Esophagus squamous epithelium (tissue), 5 donors: ENCODE data around the gene C4BPB. TPM values are rescaled to one million over a fixed set of nuclear protein-coding genes. Genes with fewer than 3 reads are reported as not detected.

Source experiments
- DNase-seq: peaks from one replicate; lab custom pipeline; 2025; lab: John Stamatoyannopoulos, UW
- H3K27ac ChIP-seq, 4 donors: fragments of 200-600 bp; sonication (generic); one replicate each; pipeline ENCODE4 v1.5.1; 2016 to 2019; ENCODE audit warnings: mild to moderate bottlenecking in 1 of 4
- H3K27me3 ChIP-seq, 4 donors: fragments of 200-600 bp; sonication (generic); 1 replicate in 3 of 4; 2 replicates in 1 of 4; pipeline versions ENCODE4 v1.5.1 to v1.6.0; 2017 to 2021; ENCODE audit warnings: antibody characterized with exemption in 1 of 4
- H3K36me3 ChIP-seq, 3 donors: fragments of 200-600 bp; sonication (generic); one replicate each; pipeline ENCODE4 v1.5.1; 2016 to 2019
- H3K4me1 ChIP-seq, 3 donors: fragments of 200-600 bp; sonication (generic); one replicate each; pipeline ENCODE4 v1.5.1; 2017 to 2019
- H3K4me3 ChIP-seq, 4 donors: fragments of 200-600 bp; sonication (generic); 1 replicate in 3 of 4; 2 replicates in 1 of 4; pipeline ENCODE4 v1.5.1; 2016 to 2019; ENCODE audit warnings: mild to moderate bottlenecking in 2 of 4, moderate library complexity in 1 of 4
- H3K9me3 ChIP-seq, 3 donors: fragments of 200-600 bp; sonication (generic); one replicate each; pipeline ENCODE4 v1.5.1; 2016 to 2019
- CTCF ChIP-seq, 6 experiments: fragments of 450-650 bp in 4 of 6; fragments of 200-600 bp in 2 of 6; sonication (generic) in 2 of 6; IDR thresholded peaks; one replicate each; pipeline ENCODE4 v1.5.1; 2016 to 2019; ENCODE audit warnings: antibody characterized with exemption in 6 of 6, mild to moderate bottlenecking in 4 of 6, moderate library complexity in 4 of 6
- POLR2A ChIP-seq, 4 donors: fragments of 450-650 bp; IDR thresholded peaks; one replicate each; pipeline ENCODE4 v1.6.1; 2017; ENCODE audit warnings: antibody characterized with exemption in 4 of 4, mild to moderate bottlenecking in 4 of 4, moderate library complexity in 3 of 4
- WGBS, 2 donors: methylation state at CpG; one replicate each; pipeline ENCODE4 v1.1.5; 2018; 5-methylcytosine and 5-hydroxymethylcytosine counted together
- intact Hi-C: fragments of 100-400 bp; cut with DNase I; formaldehyde crosslinking; loops from one replicate; pipeline ENCODE4 v1.15.0; 2022
- total RNA-seq, 4 donors: library from RNA; depleted of rRNA; stranded (reverse); fragments of >200 nt; gene quantifications; one replicate each; pipeline ENCODE4 v1.1.0, GENCODE V29; 2016
- donor health status: DM: yes; HTN: yes; CAD: no.

Gene C4BPB
- total RNA-seq, 4 donors from 2014 or later, result 0.38 TPM; not detected in 3

GRCh38 chr1:207102659-207103058 lies 14.0 kb downstream of the C4BPB start:
- H3K4me1 ChIP-seq, result no peaks in the 10 kb centered on the region
- no peak overlapping the region for H3K4me3 ChIP-seq
- no peaks in the 10 kb centered on the region for H3K27me3 ChIP-seq
- WGBS, 2 donors, result 67 to 78% methylated on average over 1 of the region's 1 CpG
- H3K36me3 ChIP-seq, result no peaks in the 10 kb centered on the region
- H3K27ac ChIP-seq, result no peak overlapping the region
- intact Hi-C loops, result no loop called here
- H3K9me3 ChIP-seq, result no peaks in the 10 kb centered on the region
- DNase-seq, result no peak
- no peak for TF ChIP-seq POLR2A (IDR thresholded peaks at IDR 0.05)
- no peak for TF ChIP-seq CTCF (IDR thresholded peaks at IDR 0.05)

- H3K27me3 ChIP-seq, result no peaks in the 10 kb centered on the region
- no peak within 1 kb of the TSS for H3K4me3 ChIP-seq
- H3K4me1 ChIP-seq, result no peaks in the 10 kb centered on the region
- no peak for TF ChIP-seq CTCF (IDR thresholded peaks at IDR 0.05)
- TF ChIP-seq POLR2A (IDR thresholded peaks at IDR 0.05), result no peak
- no peaks in the 10 kb centered on the region for H3K9me3 ChIP-seq
- WGBS, 2 donors, result 47 to 54% methylated on average over 7 of the region's 7 CpGs
- DNase-seq, result no peak
- no peak within 1 kb of the TSS for H3K27ac ChIP-seq
- intact Hi-C loops, result no loop called here
- H3K36me3 ChIP-seq, result no peaks in the 10 kb centered on the region
Observed at GRCh38 chr1:207103892-207104373, 15.3 kb downstream of the C4BPB start, which contains the start of gene C4BPA. Gene C4BPA (plus strand): TSS chr1:207104233. CDS start chr1:207113026, 8,793 bp downstream.

- Histone ChIP-seq H3K27ac (no peak overlapping the region), H3K4me3 (no peak overlapping the region), H3K4me1 (no peaks in the 10 kb centered on the region), H3K27me3 (peaks cover 0 to 6% (median 0%) of the 10 kb centered on the region in 4 donors), H3K36me3 (no peaks in the 10 kb centered on the region), H3K9me3 (no peaks in the 10 kb centered on the region)
- no peak for TF ChIP-seq POLR2A (IDR thresholded peaks at IDR 0.05)
- TF ChIP-seq CTCF (IDR thresholded peaks at IDR 0.05), result no peak
- 67 to 95% methylated on average over 1 to 2 of the region's 3 CpGs for WGBS, 2 donors
- intact Hi-C loops, result no loop called here
- no peak for DNase-seq
Observed at GRCh38 chr1:207109004-207109403, 20.3 kb downstream of the C4BPB start.

- no peaks in the 10 kb centered on the region for H3K4me1 ChIP-seq
- TF ChIP-seq POLR2A (IDR thresholded peaks at IDR 0.05) (no peak), CTCF (IDR thresholded peaks at IDR 0.05) (no peak)
- whole genome bisulfite sequencing, 2 donors, result 47 to 54% methylated on average over 2 of the region's 2 CpGs
- no peaks in the 10 kb centered on the region for H3K9me3 ChIP-seq
- H3K27me3 ChIP-seq, result peaks cover 0 to 6% (median 0%) of the 10 kb centered on the region in 4 donors
- no peaks in the 10 kb centered on the region for H3K36me3 ChIP-seq
- intact Hi-C loops, result no loop called here
- H3K4me3 ChIP-seq, result no peak overlapping the region
- no peak overlapping the region for H3K27ac ChIP-seq
- DNase-seq, result no peak
Observed at GRCh38 chr1:207112616-207113296, 24.1 kb downstream of the C4BPB start.

- no peaks in the 10 kb centered on the region for H3K9me3 ChIP-seq
- no peaks in the 10 kb centered on the region for H3K36me3 ChIP-seq
- WGBS, 2 donors, result 55 to 59% methylated on average over 5 of the region's 5 CpGs
- no peak for DNase-seq
- TF ChIP-seq CTCF (IDR thresholded peaks at IDR 0.05), result no peak
- TF ChIP-seq POLR2A (IDR thresholded peaks at IDR 0.05), result no peak
- no peaks in the 10 kb centered on the region for H3K4me1 ChIP-seq
- intact Hi-C loops, result no loop called here
- H3K27ac ChIP-seq, result no peak overlapping the region
- peaks cover 0 to 6% (median 0%) of the 10 kb centered on the region in 4 donors for H3K27me3 ChIP-seq
- no peak overlapping the region for H3K4me3 ChIP-seq
Observed at GRCh38 chr1:207115269-207115668, 26.6 kb downstream of the C4BPB start.
